Tibial nerve (tissue), 4 donors: ENCODE measurements around the gene EPC2.

Experiments used
- CTCF ChIP-seq, 5 experiments: fragments of 200-600 bp in 3 of 5; fragments of 450-650 bp in 2 of 5; sonication (generic) in 3 of 5; IDR thresholded peaks; one replicate each; pipeline ENCODE4 v1.5.1; 2016 to 2019; ENCODE audit warnings: antibody characterized with exemption in 5 of 5, mild to moderate bottlenecking in 3 of 5, moderate library complexity in 2 of 5
- EP300 ChIP-seq, 2 donors: sonication (generic); formaldehyde crosslinking; IDR thresholded peaks; one replicate each; pipeline ENCODE4 v1.6.1; 2017; ENCODE audit warnings: antibody characterized with exemption in 2 of 2, mild to moderate bottlenecking in 1 of 2

GRCh38 chr2:148627224-148627623 is 17.3 kb upstream of the EPC2 start:
- TF ChIP-seq EP300 (IDR thresholded peaks at IDR 0.05): no peak
- TF ChIP-seq CTCF (IDR thresholded peaks at IDR 0.05): no peak
